GM12875 (cell line): ENCODE measurements around the gene ACBD7.

Source experiments
- H3K4me3 ChIP-seq: one replicate; pipeline ENCODE4 v1.5.1; 2011; ENCODE audit warnings: low read depth, low read length, control low read depth
- CTCF ChIP-seq: IDR thresholded peaks from 2 replicates; pipeline ENCODE4 v1.5.1; 2011; ENCODE audit warnings: low read depth, mild to moderate bottlenecking, control low read depth, inconsistent platforms, low read length, moderate library complexity, borderline replicate concordance; ENCODE audit not compliant: insufficient read depth

Gene ACBD7

DNA sequence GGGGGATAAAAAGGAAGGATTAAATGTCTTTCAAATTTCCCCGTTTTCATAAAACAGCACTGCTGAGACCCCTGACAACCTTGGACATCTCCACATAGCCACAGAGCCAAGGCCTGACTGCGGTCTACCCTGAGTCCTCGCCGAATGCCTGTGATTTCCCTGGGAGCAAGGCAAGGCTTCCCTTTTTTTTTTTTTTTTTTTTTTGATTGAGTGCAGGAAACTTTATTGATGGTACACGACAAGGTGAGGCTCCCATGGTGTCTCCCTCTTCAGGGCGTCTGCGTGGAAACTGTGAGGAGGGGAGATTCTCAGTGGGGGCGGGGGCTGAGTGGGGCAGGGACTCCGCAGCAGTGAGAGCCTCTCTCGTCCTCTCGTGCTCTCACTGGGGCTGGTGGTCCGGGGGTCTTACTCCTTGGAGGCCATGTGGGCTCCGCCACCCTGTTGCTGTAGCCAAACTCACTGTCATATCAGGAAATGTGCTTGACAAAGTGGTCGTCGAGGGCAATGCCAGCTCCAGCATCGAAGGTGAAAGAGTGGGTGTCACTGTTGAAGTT is 4.4 kb upstream of the ACBD7 start:
- TF ChIP-seq CTCF: no peak
- no peak overlapping the region for H3K4me3 ChIP-seq

- no peak overlapping the region for H3K4me3 ChIP-seq
- TF ChIP-seq CTCF: no peak
Observed at GRCh38 chr10:15091418-15091817, 2.8 kb upstream of the ACBD7 start.

DNA sequence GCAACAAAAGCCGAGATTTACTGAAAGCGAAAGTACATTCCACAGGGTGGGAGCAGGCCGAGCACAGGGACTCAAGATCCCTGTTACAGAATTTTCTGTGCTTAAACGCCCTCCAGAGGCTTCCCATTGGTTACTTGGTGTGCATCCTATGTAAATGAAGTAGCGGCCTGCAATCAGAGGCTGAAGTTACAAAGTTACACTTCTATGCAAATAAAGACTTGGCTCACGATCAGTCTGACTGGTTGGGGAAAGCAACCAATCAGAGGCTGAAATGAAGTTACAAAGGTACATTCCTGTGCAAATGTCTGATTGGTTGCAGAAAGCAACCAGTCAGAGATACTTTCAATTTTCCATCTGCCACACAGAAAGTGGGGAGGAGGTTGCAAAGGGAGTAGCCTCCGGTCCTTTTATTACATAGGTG is 4.1 kb downstream of the ACBD7 start:
- no peak overlapping the region for H3K4me3 ChIP-seq

GRCh38 chr10:15083674-15084501 is 4.7 kb downstream of the ACBD7 start:
- no peak overlapping the region for H3K4me3 ChIP-seq
- no peak for TF ChIP-seq CTCF

More for the DNA sequence above, 4.1 kb downstream of the ACBD7 start:
- TF ChIP-seq CTCF: no peak

DNA sequence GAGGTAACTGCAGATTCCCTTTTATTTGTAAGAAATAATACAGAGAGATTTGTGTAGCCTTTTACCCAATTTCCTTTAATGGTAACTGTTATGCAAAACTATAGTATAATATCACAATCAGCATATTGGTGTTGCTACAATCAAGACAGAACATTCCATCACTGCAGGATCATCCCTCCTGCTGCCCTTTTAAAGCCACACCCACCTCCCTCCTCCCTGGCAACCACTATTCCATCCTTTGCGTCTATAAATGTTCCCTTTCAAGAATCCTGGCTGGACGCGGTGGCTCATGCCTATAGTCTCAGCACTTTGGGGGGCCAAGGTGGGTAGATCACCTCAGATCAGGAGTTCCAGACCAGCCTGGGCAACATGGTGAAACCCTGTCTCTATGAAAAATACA is 13.2 kb downstream of the ACBD7 start:
- no peak overlapping the region for H3K4me3 ChIP-seq
- no peak for TF ChIP-seq CTCF

DNA sequence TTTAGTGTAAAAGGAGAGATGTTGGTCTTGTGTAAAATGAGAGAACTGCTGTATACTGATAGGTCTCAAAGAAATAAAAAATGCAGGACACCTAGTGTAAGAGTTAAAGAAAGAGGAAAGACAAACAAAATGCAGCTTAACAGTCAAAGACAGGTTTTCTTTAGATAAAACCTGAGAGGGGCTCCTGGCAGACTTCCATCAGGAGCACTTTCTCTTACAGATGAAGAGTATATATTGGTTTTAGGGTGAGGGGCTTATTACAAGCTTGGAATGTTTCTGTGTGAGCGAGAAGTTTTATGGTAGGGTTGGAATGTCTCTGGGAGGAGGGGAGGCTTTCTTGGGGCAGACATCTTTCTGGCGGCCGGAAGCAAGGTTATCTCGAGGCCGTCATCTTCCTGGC is 16.2 kb downstream of the ACBD7 start:
- H3K4me3 ChIP-seq: no peak overlapping the region
- no peak for TF ChIP-seq CTCF

DNA sequence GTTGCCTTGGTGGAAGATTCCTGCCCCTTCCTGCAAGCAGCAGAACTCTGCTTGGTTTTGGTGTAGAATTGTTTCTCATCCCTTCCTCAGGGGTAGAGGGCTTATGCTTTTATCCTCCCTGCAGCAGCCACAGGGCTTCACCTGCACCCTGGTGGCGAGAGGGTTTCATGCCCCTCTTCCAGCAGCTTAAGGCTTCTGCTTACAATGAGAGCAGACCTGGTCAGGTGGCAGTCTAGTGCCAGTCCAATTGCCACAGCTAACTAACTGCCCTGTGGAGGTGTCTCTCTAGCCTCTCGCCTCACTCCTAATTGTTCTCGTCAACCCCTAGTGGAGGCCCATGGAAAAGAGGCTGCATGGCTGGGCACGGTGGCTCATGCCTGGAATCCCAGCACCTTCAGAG is 19.3 kb downstream of the ACBD7 start:
- no peak for TF ChIP-seq CTCF
- no peak overlapping the region for H3K4me3 ChIP-seq
